Putamen (tissue), 1 donor: Measurements from ENCODE around the gene JPT2.
"Not testable (repeated sequence)": the region's sequence is repeated elsewhere in the genome, so short reads cannot be mapped to it uniquely, and the experiment has no call there.

Experiments
- DNase-seq: peaks from one replicate; pipeline ENCODE4 v3.0.0-alpha.2; 2016; ENCODE audit warnings: low spot score

JPT2 gene

DNA sequence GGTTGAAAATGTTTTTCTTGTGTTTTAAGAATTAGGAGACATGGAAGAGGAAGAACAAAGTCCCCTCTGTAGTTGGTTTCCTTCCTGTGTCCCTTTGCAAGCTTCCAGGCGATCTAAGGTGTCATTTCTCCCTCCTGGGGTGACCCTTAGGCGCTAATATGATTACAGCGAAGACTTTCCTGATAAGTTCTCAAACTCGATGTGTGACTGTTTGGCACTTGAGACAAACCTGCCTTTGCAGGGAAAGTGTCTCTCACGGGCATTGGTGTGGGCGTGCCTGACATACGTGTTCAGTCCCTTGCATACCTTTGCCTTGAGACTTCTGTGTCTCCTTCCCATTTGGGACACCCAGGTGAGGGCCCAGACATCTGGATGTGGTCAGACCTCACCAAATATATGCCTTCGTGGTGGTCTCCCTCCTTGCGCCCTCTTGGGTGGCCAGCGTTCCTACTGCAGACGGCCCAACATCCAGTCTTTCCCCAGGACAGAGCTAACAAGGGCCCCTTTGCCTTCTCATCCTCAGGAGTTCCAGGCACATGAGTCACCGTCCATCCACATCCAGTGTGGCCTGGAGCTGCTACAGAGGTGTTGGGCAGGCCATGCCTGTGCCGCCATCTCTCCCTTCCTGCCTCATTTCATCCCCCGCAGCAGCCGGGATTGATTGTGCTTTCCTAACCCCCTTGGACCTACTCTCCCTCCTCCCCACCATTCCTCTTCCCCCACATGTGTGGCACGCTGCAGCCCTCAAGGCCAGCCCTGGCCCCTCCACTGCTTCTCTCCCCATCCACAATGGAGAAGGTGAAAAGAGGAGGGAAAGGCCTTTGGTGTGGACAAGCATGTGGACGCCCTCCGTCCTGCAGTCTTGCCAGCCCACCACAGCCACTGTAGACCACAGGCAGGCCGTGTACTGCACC lies 3.1 kb upstream of the JPT2 start:
- DNase-seq: no peak

DNA sequence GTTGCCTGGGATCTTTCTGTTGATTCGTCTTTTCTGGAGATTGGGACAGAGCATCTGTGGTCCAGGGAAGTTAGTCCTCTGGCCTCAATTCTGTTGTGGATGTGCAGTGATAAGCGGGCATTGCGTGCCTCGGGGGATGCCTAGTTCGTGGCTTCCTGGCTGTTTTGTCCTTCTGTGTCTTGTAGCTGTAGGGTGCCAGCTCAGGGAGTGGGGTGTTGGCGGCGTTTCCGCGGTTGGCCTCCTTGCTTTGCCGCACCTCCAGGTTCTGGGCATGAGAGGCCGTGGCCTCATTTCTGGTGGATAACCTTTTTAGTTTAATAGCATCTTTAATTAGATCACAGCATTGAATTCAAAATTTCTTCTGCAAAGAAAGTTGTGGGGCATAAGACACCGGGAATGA lies 1.4 kb upstream of the JPT2 start:
- no peak for DNase-seq

DNA sequence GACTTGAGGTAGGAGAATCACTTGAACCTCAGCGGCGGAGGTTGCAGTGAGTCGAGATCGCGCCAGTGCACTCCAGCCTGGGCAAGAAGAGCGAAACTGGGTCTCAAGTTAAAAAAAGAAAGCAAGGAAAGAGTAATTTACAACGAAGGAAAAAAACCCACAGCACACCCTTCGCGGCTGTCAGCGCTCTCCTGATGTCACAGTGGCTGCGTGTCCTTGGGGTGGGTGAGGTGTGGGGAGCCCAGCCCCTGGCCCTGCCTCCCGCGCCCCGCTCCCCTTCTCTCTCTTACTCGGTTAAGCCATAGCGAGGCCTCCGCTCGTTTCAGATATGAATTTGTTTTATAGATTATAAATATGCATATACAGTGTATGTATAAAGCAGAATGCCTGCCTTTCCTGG lies 740 bp upstream of the JPT2 start:
- no peak for DNase-seq

DNA sequence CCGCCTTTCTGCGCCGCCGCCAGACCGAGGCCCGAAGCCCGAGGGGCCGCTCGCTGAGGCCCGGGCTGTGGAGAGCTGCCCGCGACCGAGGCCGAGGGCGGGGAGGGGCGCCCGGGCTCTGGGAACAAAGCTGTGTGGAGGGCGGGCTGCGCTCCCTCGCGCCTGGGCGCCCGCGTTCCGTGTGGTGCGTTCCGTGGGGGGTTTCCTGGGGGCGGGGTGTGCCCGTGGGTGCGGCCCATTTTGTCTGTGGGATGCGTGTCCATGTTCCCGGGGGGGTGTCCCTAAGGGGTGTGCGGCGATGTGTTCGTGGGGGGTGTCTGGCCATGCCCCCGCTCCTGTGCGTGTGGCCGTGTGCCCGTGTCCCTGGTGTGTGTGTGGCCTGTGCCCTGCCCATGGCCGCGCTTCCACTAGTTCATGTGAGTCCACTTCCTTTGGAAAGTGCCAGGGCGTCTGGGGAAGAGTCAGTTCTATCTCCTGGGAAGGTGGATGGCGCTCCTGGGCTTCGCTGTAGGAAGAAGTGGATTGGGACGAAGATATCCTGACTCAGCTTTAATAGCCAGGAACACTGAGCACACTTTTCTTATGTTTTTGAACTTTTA lies 520 bp downstream of the JPT2 start:
- DNase-seq: no peak

DNA sequence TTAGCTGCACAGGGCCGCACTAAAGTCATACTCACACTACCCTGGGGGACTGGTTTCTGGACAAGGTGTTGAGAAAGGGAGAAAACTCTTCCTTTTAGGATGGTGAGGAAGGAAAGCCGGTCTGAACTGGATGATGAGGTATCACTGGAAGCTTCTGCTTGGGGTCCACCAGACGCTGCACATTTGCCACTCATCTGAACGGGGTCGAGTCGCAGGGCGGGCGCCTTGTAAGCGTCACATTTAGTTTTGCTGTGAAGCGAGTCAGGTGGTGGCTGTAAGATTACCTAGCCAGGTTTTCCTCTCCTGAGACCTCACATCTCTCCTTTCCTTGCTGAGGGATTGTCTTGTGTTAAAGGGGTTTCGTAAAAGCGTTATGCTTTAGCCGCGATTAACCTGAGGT lies 2.3 kb downstream of the JPT2 start:
- no peak for DNase-seq

DNA sequence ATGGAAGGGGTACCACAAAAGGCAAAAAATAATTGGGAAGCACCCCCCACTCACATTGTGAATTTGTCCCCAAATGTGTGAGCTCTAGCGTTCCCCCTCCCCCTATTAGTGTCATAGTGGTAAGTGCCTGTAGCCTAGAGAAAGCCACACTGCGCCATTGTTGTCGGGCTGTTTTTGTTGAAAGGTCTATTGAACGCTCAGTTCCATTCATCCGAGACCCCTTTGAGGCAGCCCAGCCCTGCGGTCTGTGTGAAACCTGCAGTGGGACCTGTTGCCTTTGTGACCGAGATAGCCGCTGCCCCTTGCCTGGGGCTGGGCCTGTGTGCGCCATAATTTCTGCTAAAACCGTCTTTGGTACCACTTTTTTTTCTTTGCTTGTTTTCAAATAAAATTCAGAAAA lies 3.0 kb downstream of the JPT2 start:
- no peak for DNase-seq

DNA sequence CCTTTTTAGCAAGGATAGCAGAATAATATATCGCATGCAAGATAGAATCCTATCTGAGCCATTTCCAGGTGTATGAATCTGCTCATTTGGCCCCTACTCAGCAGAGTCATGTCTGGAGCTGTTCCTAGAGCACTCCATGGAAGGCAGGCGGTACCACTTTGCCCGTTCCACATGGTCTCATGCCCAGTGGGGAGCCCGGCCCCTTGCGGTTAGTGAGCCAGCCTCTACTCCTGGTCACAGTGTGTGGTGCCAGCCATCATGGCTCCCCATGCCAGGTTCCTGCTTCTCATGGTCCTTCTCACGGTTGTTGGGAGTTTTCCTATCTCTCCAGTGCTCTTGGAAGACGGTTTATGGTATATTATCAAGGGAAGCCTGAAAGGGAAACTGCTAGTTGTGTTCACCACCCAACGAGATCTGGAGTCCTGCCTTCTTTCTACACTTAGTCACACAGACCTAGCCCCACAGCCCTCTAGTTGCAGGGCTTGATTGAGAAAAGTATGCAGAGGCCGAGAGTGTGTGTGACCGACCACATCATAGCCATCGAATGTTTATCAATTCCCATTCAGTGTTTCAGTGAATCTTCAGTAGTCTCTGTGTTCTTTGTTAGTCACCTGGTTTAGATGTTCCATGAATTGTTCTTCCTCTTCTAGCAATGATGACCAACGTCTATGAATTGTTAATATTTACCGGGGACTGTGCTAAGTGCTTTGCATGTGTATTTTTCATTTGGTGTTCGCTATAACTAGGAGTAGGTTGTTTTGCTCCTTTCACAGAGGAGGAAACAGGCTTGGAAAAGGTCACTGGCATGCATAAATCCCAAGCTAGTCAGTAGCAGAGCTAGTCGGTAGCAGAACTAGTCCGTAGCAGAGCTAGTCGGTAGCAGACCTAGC lies 9.6 kb downstream of the JPT2 start:
- no peak for DNase-seq

DNA sequence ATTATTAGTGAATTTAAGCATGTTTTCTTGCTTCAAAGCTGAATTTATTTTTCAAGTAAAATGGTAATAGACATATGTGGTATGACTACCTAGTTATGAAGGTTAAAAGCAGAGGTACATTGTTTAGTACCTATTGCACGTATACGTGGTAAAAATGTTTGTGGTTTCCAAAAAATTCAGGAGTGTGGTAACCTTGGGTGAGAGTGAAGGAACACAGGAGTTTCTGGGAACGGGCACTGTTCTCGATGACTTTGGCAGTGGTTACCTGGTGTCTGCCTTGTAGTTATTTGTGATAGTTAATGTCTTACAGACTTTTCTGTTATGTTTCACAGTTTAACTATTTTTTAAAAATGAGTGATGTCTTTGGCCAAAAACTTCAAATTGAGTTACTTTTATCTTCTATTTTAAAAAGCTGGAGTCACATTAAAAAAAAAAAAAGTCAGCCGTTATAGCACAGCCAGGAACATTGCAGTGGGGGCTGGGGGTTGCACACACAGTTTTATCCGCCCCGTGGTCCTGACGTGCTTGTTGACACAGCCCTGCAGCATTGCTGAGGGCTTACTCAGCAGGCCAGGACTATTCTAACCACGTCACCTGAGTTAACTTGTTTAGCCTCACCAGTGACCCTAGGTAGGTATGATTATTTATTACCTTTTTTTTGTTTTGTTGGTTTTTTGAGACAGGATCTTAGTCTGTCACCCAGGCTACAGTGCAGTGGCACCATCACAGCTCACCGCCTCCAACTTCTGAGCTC lies 10.9 kb downstream of the JPT2 start:
- no peak for DNase-seq

DNA sequence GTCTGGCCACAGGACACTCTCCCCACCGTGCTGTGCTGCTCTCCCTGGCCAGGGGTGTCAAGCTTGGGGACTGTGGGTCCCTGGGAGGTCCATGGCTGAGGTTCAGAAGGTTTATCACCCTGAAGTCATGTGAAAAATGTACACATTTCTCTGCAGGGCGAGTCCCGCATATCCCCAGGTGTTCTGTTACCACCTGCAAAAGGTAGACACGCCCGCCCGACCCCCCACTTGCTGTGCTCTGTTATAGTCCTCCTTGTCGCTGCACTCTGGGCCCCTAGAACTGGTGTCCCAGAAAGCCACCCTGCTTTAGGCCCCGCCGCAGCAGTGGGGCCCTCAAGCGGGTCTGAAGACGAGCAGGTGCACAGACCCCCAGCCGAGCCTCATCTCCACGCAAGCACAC lies 11.8 kb downstream of the JPT2 start:
- no peak for DNase-seq

DNA sequence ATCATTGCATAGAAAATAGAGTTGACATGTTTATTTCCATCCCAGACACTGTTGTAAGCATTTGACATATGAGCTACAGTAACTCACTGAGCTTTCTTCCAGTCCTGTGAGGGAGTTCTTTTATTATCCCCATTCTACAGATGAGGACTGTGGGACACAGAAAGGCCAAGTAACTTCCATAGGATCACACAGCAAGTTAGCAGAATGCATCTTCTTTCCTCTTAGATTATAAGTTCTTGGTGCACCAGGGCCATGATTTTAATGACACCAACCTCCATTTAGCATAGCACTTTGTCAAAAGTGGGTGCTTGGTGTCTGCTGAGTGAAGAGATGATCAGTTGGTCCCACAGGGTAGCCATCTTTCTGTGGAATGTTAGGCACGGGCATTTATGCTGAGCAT lies 12.7 kb downstream of the JPT2 start:
- DNase-seq: no peak

DNA sequence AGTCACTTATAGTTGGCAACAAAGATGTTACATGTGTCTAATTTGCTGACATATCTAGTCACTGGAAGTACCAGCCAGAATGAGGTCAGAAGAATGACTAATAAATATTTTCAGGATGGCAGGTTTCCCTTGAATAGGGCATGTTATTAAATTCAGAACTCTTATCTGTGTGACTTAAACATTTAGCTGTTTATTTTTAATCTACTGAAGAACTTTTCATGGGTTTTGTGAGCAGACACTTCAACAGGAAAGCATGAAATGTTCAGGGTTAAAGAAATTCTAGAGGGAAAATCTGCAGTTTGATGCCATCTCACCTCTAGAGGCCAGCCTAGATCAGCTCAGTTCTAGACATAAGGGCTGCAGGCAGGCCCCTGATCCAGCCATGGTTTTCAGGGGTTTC lies 13.2 kb downstream of the JPT2 start:
- DNase-seq: no peak

DNA sequence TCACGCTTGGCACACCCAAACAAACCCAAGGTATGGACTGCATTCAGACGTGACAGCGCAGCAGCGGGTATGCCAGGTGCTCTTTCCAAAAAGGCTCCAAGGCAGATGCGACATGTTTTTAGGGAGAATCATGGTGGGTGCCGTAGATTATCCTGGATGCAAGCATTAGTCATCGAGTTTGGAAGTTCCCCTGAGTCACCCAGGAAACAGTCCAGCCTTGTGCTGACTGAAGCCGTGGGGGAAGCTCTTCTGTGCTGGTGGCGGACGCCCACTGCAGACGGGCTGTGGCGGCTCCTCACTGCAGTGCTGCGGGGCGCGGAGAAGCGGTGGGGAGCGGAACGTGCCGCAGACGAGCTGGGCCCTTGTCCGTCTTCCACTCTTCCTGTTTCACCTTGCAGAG lies 13.9 kb downstream of the JPT2 start:
- no peak for DNase-seq

DNA sequence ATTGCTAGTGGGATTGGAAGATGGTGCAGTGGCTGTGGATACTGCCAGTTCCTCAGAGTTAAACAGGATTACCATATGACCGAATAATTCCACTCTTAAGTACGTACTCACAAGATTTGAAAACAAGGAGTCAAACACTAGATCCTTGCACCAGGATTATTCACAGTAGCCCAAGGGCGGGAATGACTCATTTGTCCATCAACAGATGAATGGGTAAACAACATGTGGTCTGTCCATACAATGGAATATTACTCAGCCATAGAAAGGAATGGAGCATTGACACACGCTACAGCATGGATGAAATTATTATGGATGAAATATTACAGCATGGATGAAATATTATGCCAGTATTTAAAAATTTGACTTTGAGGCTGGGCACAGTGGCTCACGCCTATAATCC lies 18.8 kb downstream of the JPT2 start:
- no peak for DNase-seq

DNA sequence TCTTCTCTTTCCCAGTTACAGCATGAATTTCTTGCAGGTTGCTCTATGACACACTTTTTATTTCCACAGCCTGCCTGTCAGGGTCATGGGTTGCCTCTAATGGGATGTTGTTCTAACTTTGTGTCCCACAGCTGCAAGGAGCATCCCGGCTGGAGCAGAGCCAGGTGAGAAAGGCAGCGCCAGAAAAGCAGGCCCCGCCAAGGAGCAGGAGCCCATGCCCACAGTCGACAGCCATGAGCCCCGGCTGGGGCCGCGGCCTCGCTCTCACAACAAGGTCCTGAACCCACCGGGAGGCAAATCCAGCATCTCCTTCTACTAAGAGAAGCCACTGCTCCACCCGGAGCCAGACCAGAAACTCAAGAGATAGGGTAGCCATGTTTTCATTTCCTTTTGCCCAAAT lies 20.6 kb downstream of the JPT2 start:
- DNase-seq: no peak

DNA sequence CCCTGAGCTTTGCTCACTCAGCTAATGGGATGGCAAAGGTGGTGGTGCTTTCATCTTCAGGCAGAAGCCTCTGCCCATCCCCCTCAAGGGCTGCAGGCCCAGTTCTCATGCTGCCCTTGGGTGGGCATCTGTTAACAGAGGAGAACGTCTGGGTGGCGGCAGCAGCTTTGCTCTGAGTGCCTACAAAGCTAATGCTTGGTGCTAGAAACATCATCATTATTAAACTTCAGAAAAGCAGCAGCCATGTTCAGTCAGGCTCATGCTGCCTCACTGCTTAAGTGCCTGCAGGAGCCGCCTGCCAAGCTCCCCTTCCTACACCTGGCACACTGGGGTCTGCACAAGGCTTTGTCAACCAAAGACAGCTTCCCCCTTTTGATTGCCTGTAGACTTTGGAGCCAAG lies 22.2 kb downstream of the JPT2 start:
- no peak for DNase-seq

DNA sequence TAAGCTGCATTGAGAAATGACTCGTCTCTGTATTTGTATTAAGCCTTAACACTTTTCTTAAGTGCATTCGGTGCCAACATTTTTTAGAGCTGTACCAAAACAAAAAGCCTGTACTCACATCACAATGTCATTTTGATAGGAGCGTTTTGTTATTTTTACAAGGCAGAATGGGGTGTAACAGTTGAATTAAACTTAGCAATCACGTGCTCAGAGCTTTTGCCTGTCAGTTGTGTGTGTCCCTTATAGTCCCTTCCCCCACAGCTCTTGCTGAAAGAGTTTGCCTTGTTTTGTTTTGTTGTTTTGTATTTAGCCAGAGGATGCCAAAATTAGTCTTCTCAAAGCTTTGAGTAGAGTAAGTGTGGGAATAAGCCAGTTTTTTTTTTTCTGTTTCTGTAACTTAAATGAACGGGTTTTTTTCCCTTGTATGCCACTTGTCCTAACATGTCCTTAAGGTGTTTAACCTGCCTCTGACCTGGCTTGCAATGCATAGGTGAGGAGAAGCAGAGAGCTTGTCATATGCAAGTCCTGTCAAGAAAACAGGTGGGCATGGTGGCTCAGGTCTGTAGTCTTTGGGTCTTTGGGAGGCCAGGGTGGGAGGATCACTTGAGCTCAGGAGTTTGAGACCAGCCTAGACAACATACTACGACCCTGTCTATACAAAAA lies 23.3 kb downstream of the JPT2 start:
- no peak for DNase-seq

DNA sequence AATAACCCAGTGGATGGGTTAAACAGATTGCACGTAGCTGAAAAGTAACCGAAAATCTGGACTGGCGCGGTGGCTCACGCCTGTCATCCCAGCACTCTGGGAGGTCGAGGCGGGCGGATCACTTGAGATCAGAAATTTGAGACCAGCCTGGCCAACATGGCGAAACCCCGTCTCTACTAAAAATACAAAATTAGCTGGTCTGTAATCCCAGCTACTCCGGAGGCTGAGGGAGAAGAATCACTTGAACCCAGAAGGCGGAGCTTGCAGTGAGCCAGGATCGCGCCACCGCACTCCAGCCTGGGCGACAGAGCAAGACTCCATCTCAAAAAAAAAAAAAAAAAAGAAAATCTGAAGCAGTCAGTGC lies 27.2 kb downstream of the JPT2 start:
- DNase-seq: not testable (repeated sequence)

DNA sequence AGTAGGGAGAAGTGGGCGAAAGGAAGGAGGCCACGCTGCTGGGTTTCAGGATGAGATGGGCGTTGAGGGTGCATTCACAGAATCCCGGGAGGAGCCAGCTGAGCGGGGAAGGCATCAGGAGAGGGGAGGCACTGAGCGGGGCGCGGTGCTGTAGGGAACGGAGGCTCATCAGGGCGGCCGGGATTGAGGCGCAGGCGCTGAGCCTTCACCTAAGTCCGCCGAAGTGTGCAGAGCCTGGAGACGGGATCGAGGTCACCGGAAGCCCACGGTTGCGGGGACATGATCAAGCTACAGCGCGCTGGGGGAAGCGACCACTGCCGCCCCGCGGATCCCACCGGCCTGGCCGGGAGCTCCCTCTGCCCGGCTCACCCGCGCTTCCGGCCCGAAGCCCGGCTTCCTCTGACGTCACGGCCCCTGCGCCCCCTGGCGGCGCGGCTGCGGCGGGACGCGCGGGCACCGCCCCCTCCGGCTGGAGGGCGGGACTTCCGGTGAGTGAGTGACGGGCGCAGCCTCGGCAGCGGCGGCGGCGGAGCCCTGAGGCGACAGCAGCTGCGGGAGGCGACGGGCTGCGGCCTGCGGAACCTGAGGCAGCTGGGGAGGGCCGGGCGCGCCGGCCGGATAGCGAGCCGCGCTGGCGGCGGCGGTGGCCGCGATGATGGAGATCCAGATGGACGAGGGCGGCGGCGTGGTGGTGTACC lies 27.8 kb downstream of the JPT2 start, which contains the start of gene MAPK8IP3:
TSS of gene MAPK8IP3 (plus strand) at position 508 of the 698 bp plus-strand sequence. CDS start at position 653, 145 bp downstream.
- peak; percentile 92 for DNase-seq

DNA sequence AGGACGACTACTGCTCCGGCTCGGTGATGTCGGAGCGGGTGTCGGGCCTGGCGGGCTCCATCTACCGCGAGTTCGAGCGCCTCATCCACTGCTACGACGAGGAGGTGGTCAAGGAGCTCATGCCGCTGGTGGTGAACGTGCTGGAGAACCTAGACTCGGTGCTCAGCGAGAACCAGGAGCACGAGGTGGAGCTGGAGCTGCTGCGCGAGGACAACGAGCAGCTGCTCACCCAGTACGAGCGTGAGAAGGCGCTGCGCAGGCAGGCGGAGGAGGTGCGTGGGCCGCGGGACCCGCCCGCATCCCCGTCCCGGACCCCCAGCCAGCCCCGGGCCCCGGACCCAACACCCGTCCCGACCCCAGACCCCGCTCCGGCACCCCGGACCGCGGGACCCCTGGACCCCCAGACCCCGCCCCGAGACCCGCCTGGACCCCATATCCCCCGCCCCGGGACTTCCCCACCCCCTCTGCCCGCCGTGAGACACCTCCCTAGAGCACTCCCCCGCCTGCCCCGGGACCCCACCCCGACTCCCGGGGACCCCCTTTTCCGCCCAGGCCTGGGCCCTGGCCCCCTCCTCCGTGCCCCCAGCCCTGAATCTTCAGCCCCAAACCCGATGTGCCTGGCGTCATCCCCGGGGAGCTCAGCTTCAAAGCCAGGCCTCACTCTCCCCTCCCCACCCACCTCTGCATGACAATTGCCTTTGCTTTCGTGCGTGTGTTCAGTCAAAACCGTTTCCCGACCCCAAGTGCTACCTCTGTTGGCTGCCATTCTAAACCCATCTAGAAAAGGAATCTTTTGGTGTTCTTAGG lies 28.5 kb downstream of the JPT2 start:
- DNase-seq: peak; percentile 34
